Endometrial microvascular endothelial cells (primary cell): ENCODE results near the gene IFT81. TPM values are rescaled to one million over a fixed set of nuclear protein-coding genes. Genes with fewer than 3 reads are reported as not detected.
"Not testable (repeated sequence)": the region's sequence is repeated elsewhere in the genome, so short reads cannot be mapped to it uniquely, and the experiment has no call there.

ENCODE experiments used
- in situ Hi-C: cut with HindIII; loops from 2 replicates; pipeline ENCODE4 v1.10.0; 2017; ENCODE audit warnings: low sequenced_read_pairs, low pct_unique_long_range_greater_than_20kb; ENCODE audit errors: inconsistent ontology term
- total RNA-seq: library from RNA; depleted of rRNA; stranded (reverse); fragments of >200 nt; gene quantifications from one replicate; pipeline ENCODE4 v1.2.3, GENCODE V29; 2015; ENCODE audit errors: inconsistent ontology term

The IFT81 gene
- total RNA-seq, 1 donor from 2014 or later, result 2.9 TPM

DNA sequence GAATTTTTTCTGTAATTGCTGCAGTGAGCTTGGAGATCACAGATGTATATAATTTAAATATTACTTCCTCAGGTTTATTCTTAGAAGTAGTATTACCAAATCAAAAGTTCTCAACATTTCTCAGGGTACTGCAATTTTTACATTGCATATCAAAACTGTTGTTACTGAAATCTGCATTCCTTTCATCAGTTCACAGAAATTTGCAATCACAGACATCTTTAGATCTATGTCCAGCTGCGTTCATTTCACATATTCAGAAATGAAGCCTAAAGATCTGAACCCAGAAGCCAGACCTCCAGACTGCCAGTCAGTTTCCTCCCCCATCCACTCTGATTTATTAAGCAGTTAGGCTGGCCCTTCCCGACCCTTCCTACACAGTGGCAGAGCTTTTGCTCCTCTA is 18.2 kb upstream of the IFT81 start:
- in situ Hi-C loops, result no loop called here

DNA sequence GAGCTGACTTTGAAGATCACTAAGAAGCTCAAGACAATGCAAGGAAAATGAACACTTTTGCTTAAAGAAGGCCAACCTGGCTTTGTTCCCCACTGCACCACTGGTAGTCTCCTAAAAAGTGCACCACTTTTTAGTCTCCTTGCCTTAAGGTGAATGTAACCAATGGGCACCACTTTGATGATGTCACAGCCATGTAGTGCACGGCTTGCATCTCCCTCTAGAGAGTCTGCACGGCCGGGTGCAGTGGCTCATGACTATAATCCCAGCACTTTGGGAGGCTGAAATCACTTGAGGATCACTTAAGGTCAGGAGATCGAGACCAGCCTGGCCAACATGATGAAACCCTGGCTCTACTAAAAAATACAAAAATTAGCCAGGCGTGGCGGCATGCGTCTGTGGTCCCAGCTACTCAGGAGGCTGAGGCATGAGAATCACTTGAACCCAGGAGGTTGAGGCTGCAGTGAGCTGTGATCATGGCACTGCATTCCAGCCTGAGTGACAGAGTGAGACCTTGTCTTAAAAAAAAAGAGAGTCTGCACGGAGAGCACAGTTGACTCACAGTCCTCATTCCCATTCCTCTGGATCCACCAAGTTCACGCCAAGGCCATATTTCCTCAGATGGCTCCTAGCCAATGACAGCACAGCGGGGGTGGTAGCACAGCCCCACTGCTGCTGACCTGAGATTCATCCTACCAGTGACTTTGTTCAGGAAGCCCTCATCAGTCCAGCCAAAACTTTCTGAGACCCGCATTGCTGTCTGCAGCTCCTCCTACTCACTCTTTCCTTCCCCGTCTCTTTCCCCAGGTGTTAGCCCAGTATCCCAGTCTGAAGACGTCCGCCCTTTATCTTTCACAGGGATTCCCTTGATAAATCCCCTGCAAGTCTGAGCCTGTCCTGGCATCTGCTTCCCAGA is 16.5 kb upstream of the IFT81 start:
- in situ Hi-C loops, result no loop called here

- in situ Hi-C loops, result no loop called here
These were observed 15.7 kb upstream of the IFT81 start for GRCh38 chr12:110108309-110109036.

DNA sequence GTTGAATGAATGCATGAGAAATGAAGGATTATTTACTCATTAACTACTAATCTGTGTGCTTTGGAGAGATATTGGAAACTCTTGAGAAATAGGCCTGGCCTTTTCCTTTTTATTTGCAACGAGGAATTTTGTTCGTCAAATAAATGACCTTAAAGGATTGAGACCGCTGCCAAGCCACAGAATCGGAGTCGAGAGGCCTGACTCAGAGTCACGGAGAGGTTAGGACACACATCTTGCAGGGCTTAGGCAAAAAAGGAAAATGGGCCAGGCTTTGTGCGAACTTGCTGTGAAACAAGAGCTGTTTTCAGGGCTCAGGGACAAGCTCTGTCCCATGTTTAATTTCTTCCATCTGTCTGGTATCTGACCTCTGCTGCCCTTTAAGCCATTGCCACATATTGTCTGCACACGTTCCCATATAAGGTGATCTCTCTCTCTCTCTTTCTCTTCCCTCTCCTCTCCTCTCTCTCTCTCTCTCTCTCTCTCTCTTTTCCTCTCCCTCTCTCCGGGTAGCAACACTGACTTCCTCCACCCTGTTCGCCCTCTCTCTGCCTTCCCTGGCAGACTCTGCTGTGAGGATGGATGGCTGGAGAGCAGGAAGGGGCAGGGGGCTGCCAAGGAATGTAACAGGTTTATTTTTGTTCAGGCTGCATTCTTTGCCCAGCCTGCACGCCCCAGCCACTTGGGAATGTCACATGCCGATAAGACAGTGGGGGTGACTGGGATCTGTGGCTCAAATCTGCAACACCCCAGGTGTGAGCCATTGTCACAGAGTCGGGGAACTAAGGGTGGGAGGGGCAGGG is 14.9 kb upstream of the IFT81 start:
- in situ Hi-C loops, result no loop called here

GRCh38 chr12:110109837-110110535 is 14.2 kb upstream of the IFT81 start:
- in situ Hi-C loops, result no loop called here

DNA sequence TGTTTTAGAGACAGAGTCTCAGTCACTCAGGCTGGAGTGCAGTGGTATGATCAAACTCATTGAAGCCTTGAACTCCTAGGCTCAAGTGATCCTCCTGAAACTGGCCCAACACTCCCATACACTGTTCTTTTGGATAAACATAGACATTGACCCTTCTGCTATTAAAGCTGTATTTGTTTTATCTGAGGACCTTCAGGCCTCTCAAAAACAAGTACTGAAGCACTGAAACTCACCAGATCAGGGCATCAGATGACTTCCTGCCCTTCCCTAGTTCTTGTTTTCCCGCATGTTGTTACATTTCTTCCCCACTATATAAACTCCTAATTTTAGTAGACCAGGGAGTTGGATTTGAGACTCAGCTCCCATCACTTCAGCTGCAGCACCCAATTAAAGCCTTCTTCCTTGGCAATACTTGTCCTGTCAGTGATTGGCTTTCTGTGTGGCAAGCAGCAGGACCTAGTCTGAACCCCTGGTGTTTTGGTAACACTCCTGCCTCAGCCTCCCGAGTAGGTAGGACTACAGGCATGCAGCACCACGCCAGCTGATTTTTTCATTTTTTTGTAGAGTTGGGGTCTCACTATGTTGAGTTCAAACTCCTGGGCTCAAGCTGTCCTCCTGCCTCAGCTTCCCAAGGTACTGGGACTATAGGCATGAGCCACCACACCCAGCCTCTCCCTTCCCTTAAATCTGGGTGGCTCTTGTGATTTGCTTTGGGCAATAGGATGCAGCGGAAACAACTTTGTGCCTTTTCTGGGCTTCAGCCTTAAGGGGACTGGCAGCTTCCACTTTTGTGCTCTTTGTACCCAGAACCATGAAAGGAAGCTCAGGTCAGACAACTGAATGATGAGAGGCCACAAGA is 12.5 kb upstream of the IFT81 start:
- in situ Hi-C loops, result no loop called here

GRCh38 chr12:110112335-110112660 is 11.9 kb upstream of the IFT81 start:
- in situ Hi-C loops, result no loop called here

- in situ Hi-C loops, result no loop called here
These were observed 9.6 kb upstream of the IFT81 start for GRCh38 chr12:110114528-110114937.

DNA sequence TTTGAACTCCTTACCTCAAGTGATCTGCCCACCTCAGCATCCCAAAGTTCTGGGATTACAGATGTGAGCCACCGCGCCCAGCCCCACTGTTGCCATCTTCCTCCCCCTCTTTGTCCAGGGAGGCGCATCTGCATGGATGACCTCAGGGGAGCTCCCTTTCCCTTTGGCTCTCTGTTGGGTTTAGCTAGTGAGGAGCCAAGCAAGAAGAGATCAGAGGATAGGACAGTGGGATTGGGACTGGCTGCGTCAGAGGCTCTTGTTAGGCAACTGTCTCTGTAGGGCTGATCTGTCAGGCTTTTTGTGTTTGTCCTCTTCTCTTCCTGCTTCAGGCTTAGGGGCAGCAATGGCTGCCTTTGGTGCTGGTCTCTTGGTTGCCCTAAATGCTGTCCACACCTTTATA is 8.5 kb upstream of the IFT81 start:
- in situ Hi-C loops, result no loop called here

DNA sequence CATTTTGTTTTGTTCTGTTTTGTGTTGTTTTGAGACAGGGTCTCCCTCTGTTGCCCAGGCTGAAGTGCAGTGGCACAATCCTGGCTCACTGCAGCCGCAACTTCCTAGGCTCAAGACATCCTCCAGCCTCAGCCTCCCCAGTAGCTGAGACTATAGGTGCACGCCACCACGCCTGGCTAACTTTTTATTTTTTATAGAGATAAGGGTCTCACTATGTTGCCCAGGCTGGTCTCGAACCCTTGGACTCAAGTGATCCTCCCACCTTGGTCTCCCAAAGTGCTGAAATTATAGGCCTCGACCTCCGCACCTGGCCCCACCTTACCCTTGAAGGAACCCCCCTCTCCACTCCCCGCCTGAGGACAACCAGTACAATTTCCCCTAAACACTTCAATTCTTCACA is 7.5 kb upstream of the IFT81 start:
- in situ Hi-C loops, result no loop called here

GRCh38 chr12:110117210-110117609 is 6.9 kb upstream of the IFT81 start:
- in situ Hi-C loops, result not testable (repeated sequence)

DNA sequence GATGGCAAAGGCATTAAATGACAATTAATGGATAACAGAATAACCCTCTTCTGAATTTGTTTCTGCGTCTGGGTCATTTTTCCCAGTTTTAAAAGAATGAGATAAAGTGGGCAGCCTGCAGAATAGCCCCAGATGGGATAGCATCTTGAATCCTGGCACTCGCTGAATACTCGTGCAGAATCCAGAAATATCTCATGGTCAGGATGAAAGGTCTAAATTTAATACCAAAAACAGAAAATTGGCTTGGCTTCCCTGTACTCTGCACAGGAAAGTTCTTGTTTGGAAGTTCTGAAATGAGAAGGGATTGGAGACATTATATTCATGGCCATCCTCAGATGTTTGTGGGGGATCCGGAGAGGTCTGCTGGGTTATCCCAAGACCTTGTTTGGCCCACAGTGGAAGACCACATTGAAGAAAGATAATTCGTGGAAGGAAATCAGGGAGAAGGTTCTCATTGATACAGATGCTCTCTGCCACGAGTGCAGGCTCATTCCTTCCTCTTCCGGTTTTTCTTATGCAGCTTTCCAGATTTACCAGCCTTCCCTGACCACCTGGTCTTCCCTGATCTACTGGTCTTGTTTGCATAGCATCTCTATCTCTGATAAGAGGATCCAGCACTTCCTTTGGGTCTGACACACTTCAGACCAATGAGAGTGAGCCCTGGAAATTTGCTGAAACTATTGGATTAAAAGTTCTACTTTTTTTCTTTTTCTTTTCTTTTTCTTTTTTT is 6.0 kb upstream of the IFT81 start:
- in situ Hi-C loops, result no loop called here

GRCh38 chr12:110122929-110123328 is 1.2 kb upstream of the IFT81 start:
- in situ Hi-C loops, result no loop called here

GRCh38 chr12:110123919-110124268 is 263 bp upstream of the IFT81 start:
- in situ Hi-C loops, result no loop called here

DNA sequence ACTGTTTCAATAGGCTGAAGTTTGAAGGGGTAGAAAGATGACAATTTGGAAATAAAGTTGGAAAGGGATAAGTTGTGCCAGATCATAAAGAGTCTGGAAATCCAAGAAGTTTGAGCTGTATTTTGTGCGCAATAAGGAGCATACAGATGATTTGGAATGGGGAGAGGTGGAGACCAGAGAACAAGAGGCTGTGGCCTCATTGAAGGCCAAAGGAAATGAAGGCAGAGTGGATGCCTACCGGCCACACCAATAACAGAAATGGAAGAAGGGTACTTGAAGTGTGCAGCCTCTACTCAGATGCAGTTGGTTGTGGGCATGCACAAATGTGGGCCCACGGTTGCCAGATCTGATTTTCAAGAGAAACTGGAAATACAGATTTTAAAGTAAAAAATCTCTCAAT is 2.4 kb downstream of the IFT81 start:
- in situ Hi-C loops, result no loop called here

DNA sequence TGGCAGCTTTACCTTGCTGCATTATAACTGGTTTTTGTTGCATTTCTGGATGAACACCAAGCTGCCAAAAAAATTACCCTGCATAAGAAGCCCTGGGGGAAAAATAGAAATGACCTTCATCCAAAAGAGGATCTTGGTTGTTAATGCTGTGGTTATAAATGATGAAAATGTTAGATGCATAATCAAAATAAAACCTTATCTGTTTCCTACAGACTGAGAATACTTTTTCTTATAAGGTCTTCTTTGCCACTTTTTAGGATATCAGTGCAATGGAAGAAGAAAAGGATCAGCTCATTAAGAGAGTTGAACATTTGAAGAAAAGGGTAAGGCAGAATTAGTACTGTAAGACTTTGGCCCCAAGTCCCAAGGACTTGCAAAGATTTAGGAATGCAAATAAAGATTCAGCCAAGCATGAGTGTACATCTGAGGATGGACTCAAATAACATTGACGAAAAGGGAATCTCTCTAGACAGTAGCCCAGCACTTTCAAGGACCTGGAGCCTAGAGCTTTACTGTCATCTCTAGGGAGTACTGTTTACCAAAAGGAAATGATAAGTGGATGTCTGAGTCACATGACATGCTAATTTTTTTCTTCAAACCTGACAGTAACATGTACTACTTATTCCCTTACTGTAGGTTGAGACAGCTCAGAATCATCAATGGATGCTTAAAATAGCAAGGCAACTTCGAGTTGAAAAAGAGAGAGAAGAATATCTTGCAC is 10.7 kb downstream of the IFT81 start:
- in situ Hi-C loops, result no loop called here

GRCh38 chr12:110135806-110136205 is 11.6 kb downstream of the IFT81 start:
- in situ Hi-C loops, result no loop called here
